PFSK-1 (cell line): Measurements from ENCODE around the gene CCND2.

ENCODE experiments used
- POLR2AphosphoS5 ChIP-seq: IDR thresholded peaks from 2 replicates; pipeline ENCODE4 v1.6.1; 2012; ENCODE audit warnings: low read depth, mild to moderate bottlenecking, control low read depth, low read length, moderate library complexity
- REST ChIP-seq, 2 experiments: IDR thresholded peaks; 2 replicates each; pipeline versions ENCODE4 v1.6.1 to v1.8.0; 2011 to 2012; ENCODE audit warnings: low read depth in 2 of 2, low read length in 2 of 2, control low read depth in 1 of 2, inconsistent platforms in 1 of 2, mild to moderate bottlenecking in 1 of 2, moderate library complexity in 1 of 2; ENCODE audit not compliant: insufficient read depth in 1 of 2
- SIN3A ChIP-seq: IDR thresholded peaks from 2 replicates; pipeline ENCODE4 v1.6.1; 2012; ENCODE audit warnings: mild to moderate bottlenecking, low read length, moderate library complexity, borderline replicate concordance; ENCODE audit not compliant: insufficient read depth

DNA sequence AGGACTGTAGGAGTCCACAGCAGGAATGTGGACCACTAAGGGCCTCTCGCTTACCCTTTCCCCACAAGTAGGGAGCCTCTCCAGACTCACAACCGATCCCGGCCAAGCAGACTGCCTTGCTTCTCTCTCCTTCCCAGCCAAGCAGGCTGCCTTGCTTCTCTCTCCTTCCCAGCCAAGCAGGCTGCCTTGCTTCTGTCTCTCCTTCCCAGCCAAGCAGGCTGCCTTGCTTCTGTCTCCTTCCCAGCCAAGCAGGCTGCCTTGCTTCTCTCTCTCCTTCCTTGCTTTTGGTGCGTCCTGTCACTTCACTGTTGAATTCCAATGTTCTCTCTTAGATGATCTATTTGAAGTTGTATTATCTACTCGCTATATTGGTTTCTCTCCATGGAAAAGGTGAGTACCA is 32.6 kb upstream of the CCND2 start:
- no peak for TF ChIP-seq SIN3A
- TF ChIP-seq POLR2AphosphoS5 = no peak
- TF ChIP-seq REST (IDR thresholded peaks at IDR 0.05; ENCODE audit: insufficient read depth in 1 of 2, low read depth in 2 of 2, low read length in 2 of 2) = no peak
